Thyroid gland (tissue), 4 donors: ENCODE results near the gene CSRP3.

Experiments
- POLR2A ChIP-seq, 2 donors: fragments of 450-650 bp; IDR thresholded peaks; one replicate each; pipeline ENCODE4 v1.6.1; 2017; ENCODE audit warnings: antibody characterized with exemption in 2 of 2, mild to moderate bottlenecking in 2 of 2, moderate library complexity in 1 of 2
- TF ChIP-seq, protein P1 (sequence below), 6 experiments: fragments of 200-600 bp in 3 of 6; fragments of 450-650 bp in 3 of 6; sonication (generic) in 3 of 6; IDR thresholded peaks; one replicate each; pipeline ENCODE4 v1.5.1; 2016 to 2019; ENCODE audit warnings: antibody characterized with exemption in 6 of 6, mild to moderate bottlenecking in 2 of 6, inconsistent platforms in 1 of 6, moderate library complexity in 1 of 6

DNA sequence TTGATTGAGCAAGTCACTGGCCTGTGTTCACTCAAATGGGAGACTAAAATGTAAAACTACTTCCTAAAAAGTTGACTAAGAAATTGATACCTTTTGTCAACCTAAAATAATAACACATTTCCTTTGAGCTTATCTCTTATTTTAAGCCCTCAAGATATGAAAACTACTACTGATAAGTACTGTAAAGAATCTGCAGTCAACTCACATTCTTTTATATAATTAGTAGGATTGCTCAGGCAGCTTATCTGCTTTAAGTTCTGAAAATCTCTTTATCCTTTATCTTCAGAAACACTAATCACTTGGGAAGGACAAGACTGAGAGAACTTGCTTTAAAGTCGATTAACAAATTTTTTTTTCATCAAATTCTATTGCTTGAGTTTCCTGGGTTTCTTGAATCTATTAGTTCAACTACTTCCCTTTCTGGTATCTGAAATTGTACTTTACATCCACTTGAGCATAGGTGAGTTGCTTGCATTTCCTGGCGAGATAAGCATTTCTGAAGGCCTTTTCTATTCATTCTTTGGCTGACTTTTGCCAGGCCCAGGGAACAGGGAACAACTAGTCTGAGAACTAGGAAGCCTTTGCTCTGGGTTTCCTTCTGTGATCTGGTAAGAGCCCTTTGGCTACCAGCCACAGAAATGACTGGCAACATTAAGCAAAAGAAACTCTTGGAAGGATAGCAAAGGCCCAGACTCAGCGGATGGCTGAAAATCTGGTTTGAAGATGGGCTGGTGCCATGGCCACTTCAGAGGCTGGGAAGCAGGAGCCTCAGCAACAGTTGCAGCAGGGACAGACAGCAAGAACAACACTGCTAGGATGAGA, 19.3 kb upstream of the CSRP3 start:
- TF ChIP-seq, protein P1, sequence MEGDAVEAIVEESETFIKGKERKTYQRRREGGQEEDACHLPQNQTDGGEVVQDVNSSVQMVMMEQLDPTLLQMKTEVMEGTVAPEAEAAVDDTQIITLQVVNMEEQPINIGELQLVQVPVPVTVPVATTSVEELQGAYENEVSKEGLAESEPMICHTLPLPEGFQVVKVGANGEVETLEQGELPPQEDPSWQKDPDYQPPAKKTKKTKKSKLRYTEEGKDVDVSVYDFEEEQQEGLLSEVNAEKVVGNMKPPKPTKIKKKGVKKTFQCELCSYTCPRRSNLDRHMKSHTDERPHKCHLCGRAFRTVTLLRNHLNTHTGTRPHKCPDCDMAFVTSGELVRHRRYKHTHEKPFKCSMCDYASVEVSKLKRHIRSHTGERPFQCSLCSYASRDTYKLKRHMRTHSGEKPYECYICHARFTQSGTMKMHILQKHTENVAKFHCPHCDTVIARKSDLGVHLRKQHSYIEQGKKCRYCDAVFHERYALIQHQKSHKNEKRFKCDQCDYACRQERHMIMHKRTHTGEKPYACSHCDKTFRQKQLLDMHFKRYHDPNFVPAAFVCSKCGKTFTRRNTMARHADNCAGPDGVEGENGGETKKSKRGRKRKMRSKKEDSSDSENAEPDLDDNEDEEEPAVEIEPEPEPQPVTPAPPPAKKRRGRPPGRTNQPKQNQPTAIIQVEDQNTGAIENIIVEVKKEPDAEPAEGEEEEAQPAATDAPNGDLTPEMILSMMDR (IDR thresholded peaks at IDR 0.05) = no peak
- TF ChIP-seq POLR2A (IDR thresholded peaks at IDR 0.05) = no peak
